ENCODE measurements around the gene PRM2.
A peak's percentile ranks its signal among the peaks of the same experiment; 100 is the strongest.

The PRM2 gene

GRCh38 chr16:11232852-11233726 lies 43.2 kb downstream of the PRM2 start:
- DNase-seq (ENCODE audit: low read depth in 3 of 3, low spot score in 1 of 3): peak; percentile 51 to 70 (median 54)

GRCh38 chr16:11232302-11232851 lies 43.9 kb downstream of the PRM2 start:
- DNase-seq (ENCODE audit: low read depth in 3 of 3, low spot score in 1 of 3): no peak

GRCh38 chr16:11231367-11231970 lies 44.8 kb downstream of the PRM2 start:
- DNase-seq (ENCODE audit: low read depth in 3 of 3, low spot score in 1 of 3): no peak

- no peak for DNase-seq (ENCODE audit: low read depth in 3 of 3, low spot score in 1 of 3)
These were observed 46.4 kb downstream of the PRM2 start for GRCh38 chr16:11229906-11230305.

- no peak for DNase-seq (ENCODE audit: low read depth in 3 of 3, low spot score in 1 of 3)
These were observed 46.8 kb downstream of the PRM2 start for GRCh38 chr16:11229432-11229831.

- DNase-seq (ENCODE audit: low read depth in 3 of 3, low spot score in 1 of 3): no peak
These were observed 50.4 kb downstream of the PRM2 start for GRCh38 chr16:11225677-11226549.

All from stimulated activated CD4-positive, alpha-beta T cell treated with anti-CD3 and anti-CD28 coated beads, TNF-alpha, amount 100 ng/mL, for 1 hour (primary cell).